Gastroesophageal sphincter (tissue), 3 donors: Measurements from ENCODE around the gene HIP1R.

Experiments
- CTCF ChIP-seq, 4 experiments: fragments of 200-600 bp in 2 of 4; fragments of 450-650 bp in 2 of 4; sonication (generic) in 1 of 4; IDR thresholded peaks; one replicate each; pipeline ENCODE4 v1.5.1; 2017 to 2019; ENCODE audit warnings: antibody characterized with exemption in 4 of 4, mild to moderate bottlenecking in 2 of 4, moderate library complexity in 2 of 4
- EP300 ChIP-seq: sonication (generic); formaldehyde crosslinking; IDR thresholded peaks from one replicate; pipeline ENCODE4 v1.6.1; 2017; ENCODE audit warnings: antibody characterized with exemption, mild to moderate bottlenecking
- POLR2A ChIP-seq, 2 donors: fragments of 450-650 bp; IDR thresholded peaks; one replicate each; pipeline ENCODE4 v1.6.1; 2017; ENCODE audit warnings: antibody characterized with exemption in 2 of 2, mild to moderate bottlenecking in 2 of 2, moderate library complexity in 1 of 2
- POLR2AphosphoS5 ChIP-seq: sonication (generic); formaldehyde crosslinking; IDR thresholded peaks from one replicate; pipeline ENCODE4 v1.6.1; 2017; ENCODE audit warnings: antibody characterized with exemption

- no peak for TF ChIP-seq CTCF (IDR thresholded peaks at IDR 0.05)
- TF ChIP-seq POLR2A (IDR thresholded peaks at IDR 0.05): no peak
- TF ChIP-seq POLR2AphosphoS5: no peak
- TF ChIP-seq EP300: no peak
Measured at GRCh38 chr12:122855928-122856831, 20.9 kb downstream of the HIP1R start.
